ENCODE data around the gene TMEM140. TPM values are rescaled to one million over a fixed set of nuclear protein-coding genes. Genes with fewer than 3 reads are reported as not detected.

The TMEM140 gene
- polyA plus RNA-seq, 1 donor (not counting 4 experiments of a cell fraction or from before 2014, with no cell fraction given) = 0.17 TPM

GRCh38 chr7:135159359-135160085 is 11.7 kb downstream of the TMEM140 start:
- Histone ChIP-seq H3K36me3 (ENCODE audit: control insufficient read depth in 2 of 2, extremely low read depth in 1 of 2, insufficient read depth in 2 of 2, low read length in 2 of 2) (peaks cover 0 to 3% of the 10 kb centered on the region in 2 experiments), H3K79me2 (ENCODE audit: control insufficient read depth, insufficient read depth, low read length) (no peaks in the 10 kb centered on the region), H4K20me1 (ENCODE audit: control insufficient read depth, extremely low read depth, insufficient read depth, low read length) (no peaks in the 10 kb centered on the region), H3K27me3 (ENCODE audit: control insufficient read depth, extremely low read depth, insufficient read depth, low read length) (no peaks in the 10 kb centered on the region), H3K4me1 (ENCODE audit: control insufficient read depth, extremely low read depth, insufficient read depth, low read length) (peaks cover 7% of the 10 kb centered on the region), H3K9ac (ENCODE audit: control insufficient read depth, extremely low read depth, insufficient read depth, low read length) (no peak overlapping the region), H3K9me3 (ENCODE audit: control insufficient read depth, low read depth, low read length) (no peaks in the 10 kb centered on the region), H3K4me2 (ENCODE audit: control insufficient read depth, extremely low read depth, insufficient read depth, low read depth, low read length) (no peak overlapping the region), H3K4me3 (ENCODE audit: control insufficient read depth in 2 of 3, extremely low read depth in 1 of 3, insufficient read depth in 2 of 3, low read depth in 1 of 3, low read length in 3 of 3) (no peak overlapping the region), H3K27ac (ENCODE audit: control insufficient read depth, insufficient read depth, low read length) (peak overlapping the region; percentile 37), H2AFZ (ENCODE audit: control insufficient read depth, low read length) (no peak overlapping the region), H3K9me1 (ENCODE audit: control insufficient read depth, extremely low read depth, insufficient read depth, low read length) (peaks cover 2% of the 10 kb centered on the region)
- FAIRE-seq = no peak
- TF ChIP-seq CTCF (optimal IDR thresholded peaks at IDR 0.05 in 1 of 3, IDR thresholded peaks at IDR 0.05 in 1 of 3, conservative IDR thresholded peaks at IDR 0.05 in 1 of 3; ENCODE audit: extremely low read depth in 1 of 3, insufficient read depth in 2 of 3, low read length in 3 of 3) (no peak), EZH2 (IDR thresholded peaks at IDR 0.05; ENCODE audit: low read length) (no peak)
- no peak for DNase-seq (ENCODE audit: low read depth, low spot score)
- dilution Hi-C loops (cut with MboI; ENCODE audit: extremely low pct_ligation_motif_present, low sequenced_read_pairs) = loop anchor here (25.0 kb wide), 1 partner anchor 172 kb away; the partner anchor contains the start of gene AGBL3

GRCh38 chr7:135160098-135160857 is 12.4 kb downstream of the TMEM140 start:
- no peaks in the 10 kb centered on the region for H3K9me3 ChIP-seq (ENCODE audit: control insufficient read depth, low read depth, low read length)
- peak overlapping the region; percentile 37 for H3K27ac ChIP-seq (ENCODE audit: control insufficient read depth, insufficient read depth, low read length)
- TF ChIP-seq CTCF (optimal IDR thresholded peaks at IDR 0.05 in 1 of 3, IDR thresholded peaks at IDR 0.05 in 1 of 3, conservative IDR thresholded peaks at IDR 0.05 in 1 of 3; ENCODE audit: extremely low read depth in 1 of 3, insufficient read depth in 2 of 3, low read length in 3 of 3) = no peak
- no peak for TF ChIP-seq EZH2 (IDR thresholded peaks at IDR 0.05; ENCODE audit: low read length)
- H3K79me2 ChIP-seq (ENCODE audit: control insufficient read depth, insufficient read depth, low read length) = no peaks in the 10 kb centered on the region
- FAIRE-seq (no peak), DNase-seq (ENCODE audit: low read depth, low spot score) (no peak)
- H3K9ac ChIP-seq (ENCODE audit: control insufficient read depth, extremely low read depth, insufficient read depth, low read length) = no peak overlapping the region
- peaks cover 7% of the 10 kb centered on the region for H3K4me1 ChIP-seq (ENCODE audit: control insufficient read depth, extremely low read depth, insufficient read depth, low read length)
- H3K4me3 ChIP-seq (ENCODE audit: control insufficient read depth in 2 of 3, extremely low read depth in 1 of 3, insufficient read depth in 2 of 3, low read depth in 1 of 3, low read length in 3 of 3) = no peak overlapping the region
- peaks cover 3 to 4% of the 10 kb centered on the region in 2 experiments for H3K36me3 ChIP-seq (ENCODE audit: control insufficient read depth in 2 of 2, extremely low read depth in 1 of 2, insufficient read depth in 2 of 2, low read length in 2 of 2)
- no peaks in the 10 kb centered on the region for H3K27me3 ChIP-seq (ENCODE audit: control insufficient read depth, extremely low read depth, insufficient read depth, low read length)
- dilution Hi-C loops (cut with MboI; ENCODE audit: extremely low pct_ligation_motif_present, low sequenced_read_pairs) = loop anchor here (25.0 kb wide), 1 partner anchor 173 kb away; the partner anchor contains the start of gene AGBL3
- peaks cover 2% of the 10 kb centered on the region for H3K9me1 ChIP-seq (ENCODE audit: control insufficient read depth, extremely low read depth, insufficient read depth, low read length)
- no peak overlapping the region for H2AFZ ChIP-seq (ENCODE audit: control insufficient read depth, low read length)
- H4K20me1 ChIP-seq (ENCODE audit: control insufficient read depth, extremely low read depth, insufficient read depth, low read length) = no peaks in the 10 kb centered on the region
- no peak overlapping the region for H3K4me2 ChIP-seq (ENCODE audit: control insufficient read depth, extremely low read depth, insufficient read depth, low read depth, low read length)
